Upper lobe of left lung (tissue), 6 donors: Measurements from ENCODE around the gene RBM18. TPM values are rescaled to one million over a fixed set of nuclear protein-coding genes. Genes with fewer than 3 reads are reported as not detected.
A peak's percentile ranks its signal among the peaks of the same experiment; 100 is the strongest.

Source experiments
- ATAC-seq, 2 donors: fragments of 200-7000 bp; cut with Tn5 transposase; one replicate each; pipeline ENCODE4 v1.9.1; 2022; ENCODE audit warnings: mild to moderate bottlenecking in 2 of 2, moderate library complexity in 2 of 2; ENCODE audit not compliant: low FRiP score in 2 of 2
- DNase-seq, 2 donors: peaks; one replicate each; pipeline ENCODE4 v3.0.0-alpha.2; 2019 to 2020
- H3K27ac ChIP-seq, 4 donors: fragments of 200-600 bp; sonication (generic); one replicate each; pipeline ENCODE4 v1.5.1; 2016 to 2019
- H3K27me3 ChIP-seq, 4 donors: fragments of 200-600 bp; sonication (generic); one replicate each; pipeline ENCODE4 v1.5.1; 2017 to 2019
- H3K36me3 ChIP-seq, 4 donors: fragments of 200-600 bp; sonication (generic); one replicate each; pipeline ENCODE4 v1.5.1; 2016 to 2019
- H3K4me1 ChIP-seq, 4 donors: fragments of 200-600 bp; sonication (generic); one replicate each; pipeline ENCODE4 v1.5.1; 2018 to 2019
- H3K4me3 ChIP-seq, 4 donors: fragments of 200-600 bp; sonication (generic); one replicate each; pipeline ENCODE4 v1.5.1; 2017 to 2019; ENCODE audit warnings: mild to moderate bottlenecking in 2 of 4, moderate library complexity in 1 of 4
- H3K9me3 ChIP-seq, 4 donors: fragments of 200-600 bp; sonication (generic); one replicate each; pipeline ENCODE4 v1.5.1; 2018 to 2019
- CTCF ChIP-seq, 6 experiments: fragments of 450-650 bp in 4 of 6; fragments of 200-600 bp in 2 of 6; sonication (generic) in 2 of 6; IDR thresholded peaks; one replicate each; pipeline ENCODE4 v1.5.1; 2016 to 2019; ENCODE audit warnings: antibody characterized with exemption in 6 of 6
- EP300 ChIP-seq, 4 donors: sonication (generic); formaldehyde crosslinking; IDR thresholded peaks; one replicate each; pipeline ENCODE4 v1.5.1; 2017; ENCODE audit warnings: antibody characterized with exemption in 4 of 4, control low read depth in 2 of 4
- POLR2A ChIP-seq, 4 donors: fragments of 450-650 bp; IDR thresholded peaks; one replicate each; pipeline ENCODE4 v1.5.1; 2016 to 2017; ENCODE audit warnings: antibody characterized with exemption in 4 of 4, mild to moderate bottlenecking in 2 of 4
- POLR2AphosphoS5 ChIP-seq, 2 donors: sonication (generic); formaldehyde crosslinking; IDR thresholded peaks; one replicate each; pipeline ENCODE4 v1.5.1; 2017; ENCODE audit warnings: antibody characterized with exemption in 2 of 2
- WGBS, 2 donors: methylation state at CpG; one replicate each; pipeline ENCODE4 v1.1.5; 2017 to 2018; 5-methylcytosine and 5-hydroxymethylcytosine counted together
- total RNA-seq, 6 donors: library from RNA; depleted of rRNA in 4 of 6; stranded (reverse); fragments of >200 nt in 4 of 6; gene quantifications; one replicate each; pipeline versions ENCODE4 v1.1.0 to v1.2.1, GENCODE V29; 2016 to 2021
- donor health status: DM: no; HTN: no; CAD: no; lungs with moderate emphysema.
- donor health status: DM: no; HTN: yes; CAD: no; lungs with severe emphysema.

Gene RBM18
- total RNA-seq, 6 donors from 2014 or later = 3.0 to 19.9 (median 11.8) TPM

- Histone ChIP-seq H3K27ac (no peak overlapping the region), H3K27me3 (peaks cover 0 to 58% (median 31%) of the 10 kb centered on the region in 4 donors), H3K36me3 (no peaks in the 10 kb centered on the region), H3K9me3 (no peaks in the 10 kb centered on the region), H3K4me1 (peaks cover 22 to 39% (median 27%) of the 10 kb centered on the region in 4 donors), H3K4me3 (peak overlapping the region in 3 of 4 donors; percentile 40 to 52 (median 47))
- WGBS, 2 donors = 41 to 51% methylated on average over 18 to 55 of the region's 59 CpGs
- ATAC-seq = no peak
- peak in 1 of 2 donors; percentile 82 for DNase-seq
- no peak for TF ChIP-seq POLR2A (IDR thresholded peaks at IDR 0.05)
- no peak for TF ChIP-seq CTCF (IDR thresholded peaks at IDR 0.05)
- no peak for TF ChIP-seq EP300 (IDR thresholded peaks at IDR 0.05)
- TF ChIP-seq POLR2AphosphoS5 (IDR thresholded peaks at IDR 0.05) = no peak
Observed at GRCh38 chr9:122226758-122227574, 37.7 kb downstream of the RBM18 start.

- ATAC-seq = no peak
- 43 to 48% methylated on average over 15 to 51 of the region's 51 CpGs for WGBS, 2 donors
- Histone ChIP-seq H3K27ac (no peak overlapping the region), H3K27me3 (peaks cover 0 to 63% (median 33%) of the 10 kb centered on the region in 4 donors), H3K9me3 (no peaks in the 10 kb centered on the region), H3K4me1 (peaks cover 22 to 42% (median 27%) of the 10 kb centered on the region in 4 donors), H3K4me3 (peak overlapping the region in 2 of 4 donors; percentile 18), H3K36me3 (no peaks in the 10 kb centered on the region)
- DNase-seq = peak in 1 of 2 donors; percentile 82
- TF ChIP-seq POLR2A (IDR thresholded peaks at IDR 0.05) = no peak
Observed at GRCh38 chr9:122226142-122226757, 38.4 kb downstream of the RBM18 start.

GRCh38 chr9:122225312-122226141 lies 39.1 kb downstream of the RBM18 start:
- TF ChIP-seq CTCF (IDR thresholded peaks at IDR 0.05) (no peak), EP300 (IDR thresholded peaks at IDR 0.05) (no peak), POLR2A (IDR thresholded peaks at IDR 0.05) (no peak), POLR2AphosphoS5 (IDR thresholded peaks at IDR 0.05) (no peak)
- H3K4me3 ChIP-seq = peak overlapping the region in 2 of 4 donors; percentile 18
- ATAC-seq = no peak

GRCh38 chr9:122223435-122223834 lies 41.2 kb downstream of the RBM18 start:
- Histone ChIP-seq H3K27me3 (peaks cover 0 to 72% (median 32%) of the 10 kb centered on the region in 4 donors), H3K4me1 (peaks cover 29 to 55% (median 42%) of the 10 kb centered on the region in 4 donors), H3K36me3 (no peaks in the 10 kb centered on the region), H3K27ac (no peak overlapping the region), H3K4me3 (no peak overlapping the region), H3K9me3 (no peaks in the 10 kb centered on the region)
- no peak for ATAC-seq
- no peak for TF ChIP-seq POLR2AphosphoS5 (IDR thresholded peaks at IDR 0.05)
- TF ChIP-seq POLR2A (IDR thresholded peaks at IDR 0.05) = no peak
- no peak for TF ChIP-seq EP300 (IDR thresholded peaks at IDR 0.05)
- TF ChIP-seq CTCF (IDR thresholded peaks at IDR 0.05) = no peak
- WGBS, 2 donors = 80 to 83% methylated on average over 5 of the region's 5 CpGs
- DNase-seq = no peak

More at GRCh38 chr9:122225312-122226141, 39.1 kb downstream of the RBM18 start:
- H3K4me1 ChIP-seq = peaks cover 22 to 45% (median 28%) of the 10 kb centered on the region in 4 donors
- H3K27ac ChIP-seq = no peak overlapping the region
- 64 to 66% methylated on average over 27 to 51 of the region's 51 CpGs for WGBS, 2 donors
- peaks cover 0 to 69% (median 38%) of the 10 kb centered on the region in 4 donors for H3K27me3 ChIP-seq
- H3K9me3 ChIP-seq = no peaks in the 10 kb centered on the region
- DNase-seq = peak in 1 of 2 donors; percentile 76
- H3K36me3 ChIP-seq = no peaks in the 10 kb centered on the region
